C4-2B (cell line): ENCODE results near the gene DPPA4.

Experiments used
- H3K27ac ChIP-seq: fragments of 450-650 bp; 2 replicates; pipeline ENCODE4 v1.5.1; 2017
- ZFX ChIP-seq: fragments of 450-650 bp; IDR thresholded peaks from 2 replicates; pipeline ENCODE4 v1.6.1; 2017
- TF ChIP-seq, protein P1 (sequence below): fragments of 450-650 bp; conservative IDR thresholded peaks from 2 replicates; pipeline ENCODE4 v1.5.1; 2017; ENCODE audit warnings: mild to moderate bottlenecking

DPPA4 gene

GRCh38 chr3:109353057-109353456, 15.7 kb upstream of the DPPA4 start:
- TF ChIP-seq ZFX, result no peak
- TF ChIP-seq, protein P1, sequence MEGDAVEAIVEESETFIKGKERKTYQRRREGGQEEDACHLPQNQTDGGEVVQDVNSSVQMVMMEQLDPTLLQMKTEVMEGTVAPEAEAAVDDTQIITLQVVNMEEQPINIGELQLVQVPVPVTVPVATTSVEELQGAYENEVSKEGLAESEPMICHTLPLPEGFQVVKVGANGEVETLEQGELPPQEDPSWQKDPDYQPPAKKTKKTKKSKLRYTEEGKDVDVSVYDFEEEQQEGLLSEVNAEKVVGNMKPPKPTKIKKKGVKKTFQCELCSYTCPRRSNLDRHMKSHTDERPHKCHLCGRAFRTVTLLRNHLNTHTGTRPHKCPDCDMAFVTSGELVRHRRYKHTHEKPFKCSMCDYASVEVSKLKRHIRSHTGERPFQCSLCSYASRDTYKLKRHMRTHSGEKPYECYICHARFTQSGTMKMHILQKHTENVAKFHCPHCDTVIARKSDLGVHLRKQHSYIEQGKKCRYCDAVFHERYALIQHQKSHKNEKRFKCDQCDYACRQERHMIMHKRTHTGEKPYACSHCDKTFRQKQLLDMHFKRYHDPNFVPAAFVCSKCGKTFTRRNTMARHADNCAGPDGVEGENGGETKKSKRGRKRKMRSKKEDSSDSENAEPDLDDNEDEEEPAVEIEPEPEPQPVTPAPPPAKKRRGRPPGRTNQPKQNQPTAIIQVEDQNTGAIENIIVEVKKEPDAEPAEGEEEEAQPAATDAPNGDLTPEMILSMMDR, result no peak
- no peak overlapping the region for H3K27ac ChIP-seq

DNA sequence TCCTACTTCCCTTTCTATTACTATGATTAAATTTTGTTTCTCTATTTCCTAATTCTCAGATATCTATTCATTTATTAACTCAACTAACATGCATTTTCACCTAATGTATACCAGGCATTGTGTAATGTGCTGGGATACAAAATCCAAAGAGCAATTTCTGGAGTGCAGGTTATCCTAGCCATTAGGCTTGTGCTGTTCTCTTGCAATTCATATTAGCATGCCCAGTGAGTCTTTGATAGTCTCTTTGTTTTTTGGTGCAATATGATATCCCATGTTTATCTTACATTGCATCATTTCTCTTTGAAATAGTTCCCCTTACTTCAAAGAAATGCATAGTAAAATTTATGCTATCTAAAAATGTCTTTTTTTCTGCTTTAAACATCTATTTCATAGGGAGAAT, 13.9 kb upstream of the DPPA4 start:
- no peak for TF ChIP-seq ZFX
- TF ChIP-seq, protein P1, result no peak
- H3K27ac ChIP-seq, result no peak overlapping the region

DNA sequence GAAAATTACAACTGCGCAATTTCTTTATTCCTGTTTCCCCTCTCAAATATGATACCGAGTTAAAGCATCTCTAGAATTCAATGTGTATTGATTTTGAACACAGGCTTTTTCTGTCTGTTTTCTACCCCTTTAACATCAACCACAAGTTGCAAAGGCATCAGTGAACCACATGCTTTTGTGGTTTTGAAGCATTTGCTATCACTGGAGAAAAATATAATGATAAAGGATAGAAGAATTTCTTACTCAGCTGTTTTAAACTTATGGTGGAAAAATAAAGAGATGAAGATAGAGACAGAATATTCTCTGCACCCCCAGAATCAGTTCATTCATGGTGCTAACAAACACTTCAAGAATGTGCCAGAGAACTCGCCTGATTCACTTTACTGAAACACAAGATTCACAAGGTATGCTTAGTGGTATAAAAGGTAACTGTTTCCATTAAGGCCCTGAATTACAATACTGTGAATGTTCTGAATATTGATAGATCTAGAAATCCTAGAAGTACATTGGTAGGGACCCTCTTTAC, 9.5 kb upstream of the DPPA4 start:
- no peak overlapping the region for H3K27ac ChIP-seq
- TF ChIP-seq, protein P1, result no peak
- TF ChIP-seq ZFX, result no peak

- no peak for TF ChIP-seq ZFX
- TF ChIP-seq, protein P1, result no peak
- H3K27ac ChIP-seq, result no peak overlapping the region
These were observed 8.8 kb upstream of the DPPA4 start for GRCh38 chr3:109346099-109346498.

- no peak overlapping the region for H3K27ac ChIP-seq
- no peak for TF ChIP-seq ZFX
- TF ChIP-seq, protein P1, result no peak
These were observed 2.6 kb upstream of the DPPA4 start for GRCh38 chr3:109339714-109340648.

DNA sequence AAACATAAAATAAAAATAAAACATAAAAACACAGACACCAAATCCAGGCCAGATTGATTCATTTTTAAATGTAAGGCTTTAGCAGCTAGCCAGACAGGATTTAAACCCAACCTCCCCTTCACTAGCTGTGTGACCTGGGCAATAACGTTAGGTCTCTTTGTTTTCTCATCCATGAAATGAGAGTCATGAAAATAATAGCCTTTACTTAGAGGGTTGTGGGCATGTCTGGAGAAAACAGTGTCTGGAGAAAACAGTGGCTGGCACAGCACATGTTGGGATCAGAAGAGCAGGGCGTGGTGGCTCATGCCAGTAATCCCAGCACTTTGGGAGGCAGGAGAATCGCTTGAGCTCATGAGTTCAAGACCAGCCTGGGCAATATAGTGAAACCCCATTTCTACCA, 1.9 kb upstream of the DPPA4 start:
- H3K27ac ChIP-seq, result no peak overlapping the region
- no peak for TF ChIP-seq ZFX
- TF ChIP-seq, protein P1, result no peak

DNA sequence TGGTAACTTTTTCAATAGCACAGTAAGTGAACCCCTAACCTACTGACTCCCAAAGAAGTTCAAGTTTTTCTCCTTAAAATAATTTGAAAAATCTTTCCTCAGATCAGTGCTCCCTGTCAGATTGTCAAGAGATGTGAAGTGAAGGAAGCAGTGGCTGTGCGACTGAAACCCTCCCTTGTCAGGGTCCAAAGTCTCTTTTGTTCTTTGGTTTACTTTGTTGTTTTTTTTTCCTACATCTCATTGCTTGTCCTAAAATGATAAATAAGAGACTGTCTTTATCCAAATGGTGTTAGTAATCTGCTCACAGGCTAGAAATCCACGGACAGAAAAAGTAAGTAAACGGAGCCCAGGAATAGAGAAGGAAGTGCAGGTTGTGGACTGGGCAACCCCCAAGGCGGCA, 976 bp upstream of the DPPA4 start:
- TF ChIP-seq, protein P1, result no peak
- TF ChIP-seq ZFX, result no peak
- no peak overlapping the region for H3K27ac ChIP-seq
